BLaER1 (cell line): ENCODE results near the gene ATG4B.
A peak's percentile ranks its signal among the peaks of the same experiment; 100 is the strongest.

Source experiments
- H3K27ac ChIP-seq: shearing (Covaris generic); formaldehyde crosslinking; 2 replicates; pipeline ENCODE4 v1.8.1; 2022
- H3K27me3 ChIP-seq: shearing (Covaris generic); formaldehyde crosslinking; 2 replicates; pipeline ENCODE4 v1.8.1; 2022
- H3K36me3 ChIP-seq: shearing (Covaris generic); formaldehyde crosslinking; 2 replicates; pipeline ENCODE4 v1.8.1; 2022
- H3K4me1 ChIP-seq: shearing (Covaris generic); formaldehyde crosslinking; 2 replicates; pipeline ENCODE4 v1.8.1; 2022
- H3K4me2 ChIP-seq: shearing (Covaris generic); formaldehyde crosslinking; 2 replicates; pipeline ENCODE4 v1.8.1; 2022
- H3K4me3 ChIP-seq: shearing (Covaris generic); formaldehyde crosslinking; 2 replicates; pipeline ENCODE4 v1.8.1; 2022
- H3K9ac ChIP-seq: shearing (Covaris generic); formaldehyde crosslinking; 2 replicates; pipeline ENCODE4 v1.8.1; 2022
- H3K9me3 ChIP-seq: shearing (Covaris generic); formaldehyde crosslinking; 2 replicates; pipeline ENCODE4 v1.8.1; 2022
- H4K20me1 ChIP-seq: shearing (Covaris generic); formaldehyde crosslinking; 2 replicates; pipeline ENCODE4 v1.8.1; 2022
- Cebpa-rat ChIP-seq: shearing (Covaris generic); IDR thresholded peaks from 2 replicates; pipeline ENCODE4 v1.8.1; 2022

ATG4B gene

DNA sequence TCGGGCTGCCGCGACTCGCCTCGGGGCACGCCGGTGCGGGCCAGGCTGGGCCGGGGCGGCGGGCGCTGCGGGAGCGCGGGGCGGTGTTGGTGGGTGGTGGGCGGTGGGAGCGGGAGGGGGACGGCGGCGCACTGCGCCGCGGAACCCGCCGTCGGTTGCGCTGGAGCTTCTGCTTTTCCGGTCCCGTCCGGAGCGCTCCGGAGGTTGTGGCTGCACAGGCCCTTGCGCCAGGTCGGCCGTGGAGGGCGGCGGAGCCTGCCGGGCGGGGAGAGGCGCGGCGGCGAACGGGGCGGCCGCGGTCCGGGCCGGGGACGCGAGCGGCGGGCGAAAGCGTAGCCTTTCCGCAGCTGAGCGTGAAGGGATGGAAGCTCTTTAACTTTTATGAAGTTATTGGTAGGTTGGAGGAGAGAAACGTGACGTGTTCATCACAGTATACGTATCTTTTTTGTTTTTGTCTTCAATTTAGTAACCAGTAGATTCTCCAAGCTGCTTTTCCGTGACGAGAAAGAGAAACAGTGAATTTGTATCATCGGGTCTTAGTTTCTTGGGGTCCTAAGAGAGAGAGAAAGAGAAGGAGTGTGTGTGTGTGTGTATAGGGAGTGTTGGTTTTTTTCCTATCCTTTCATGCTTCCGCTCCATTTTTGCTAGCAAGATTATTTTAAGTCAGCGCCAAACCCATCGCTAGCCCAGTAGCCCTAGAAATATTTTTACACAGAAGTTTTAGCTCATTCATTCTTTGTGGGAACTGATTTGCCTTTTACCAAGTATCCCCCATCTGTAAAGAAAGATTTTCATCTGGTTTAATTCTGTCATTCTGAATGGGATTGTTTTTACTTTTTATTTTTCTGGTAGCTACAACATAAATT lies 535 bp downstream of the ATG4B start:
- Histone ChIP-seq H3K9ac (peak overlapping the region; percentile 98), H3K4me2 (peak overlapping the region; percentile 78), H3K4me3 (peak overlapping the region; percentile 87), H3K36me3 (peaks cover 46% of the 10 kb centered on the region), H4K20me1 (peaks cover 85% of the 10 kb centered on the region), H3K27ac (peak overlapping the region; percentile 99), H3K27me3 (no peaks in the 10 kb centered on the region), H3K4me1 (peaks cover 46% of the 10 kb centered on the region), H3K9me3 (peaks cover 15% of the 10 kb centered on the region)
- TF ChIP-seq Cebpa-rat, result no peak

DNA sequence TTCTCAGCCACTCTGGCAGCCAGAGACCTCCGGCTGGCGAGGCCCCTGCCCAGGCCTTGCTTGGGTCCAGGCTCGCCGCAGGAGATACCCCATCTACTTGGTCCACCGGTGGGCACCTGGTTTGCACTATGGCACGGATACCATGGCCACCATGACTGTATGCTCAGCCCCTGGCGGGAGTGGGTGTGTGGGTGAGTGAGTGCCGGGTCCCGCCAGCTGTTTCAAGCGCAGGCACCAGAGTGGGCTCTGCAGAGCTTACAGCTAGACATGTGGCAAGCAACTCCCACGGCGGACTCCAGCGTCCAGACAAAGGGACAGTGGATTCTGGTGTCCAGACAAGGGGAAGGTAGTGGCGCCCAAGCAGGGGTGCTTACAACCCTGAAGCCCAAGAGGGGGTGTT lies 1.4 kb downstream of the ATG4B start:
- peak overlapping the region; percentile 87 for H3K4me3 ChIP-seq
- TF ChIP-seq Cebpa-rat, result no peak
- peaks cover 44% of the 10 kb centered on the region for H3K36me3 ChIP-seq
- peaks cover 86% of the 10 kb centered on the region for H4K20me1 ChIP-seq
- peak overlapping the region; percentile 78 for H3K4me2 ChIP-seq
- H3K4me1 ChIP-seq, result peaks cover 46% of the 10 kb centered on the region
- peaks cover 15% of the 10 kb centered on the region for H3K9me3 ChIP-seq
- no peak overlapping the region; the same call in 1 of the 2 replicates for H3K27ac ChIP-seq
- peak overlapping the region; percentile 98 for H3K9ac ChIP-seq
- H3K27me3 ChIP-seq, result no peaks in the 10 kb centered on the region

DNA sequence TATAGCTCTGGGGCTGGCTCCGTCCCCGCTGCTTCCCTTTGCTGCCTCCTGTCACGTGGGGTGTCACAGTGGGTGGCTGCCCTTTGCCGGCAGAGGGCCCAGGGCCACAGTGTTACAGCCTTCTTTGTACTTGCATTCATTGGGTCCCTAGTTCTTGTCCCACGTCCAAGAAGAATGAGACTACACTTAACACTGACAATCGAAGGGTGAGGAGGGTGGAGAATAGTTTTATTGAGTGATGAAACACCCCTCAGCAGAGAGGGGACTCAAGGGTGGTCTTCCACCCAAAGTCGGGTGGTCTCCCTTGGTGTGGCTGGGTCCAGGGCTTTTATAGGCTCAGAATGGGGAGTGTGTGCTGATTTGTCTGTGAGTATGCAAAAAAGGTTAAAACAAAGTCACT lies 1.9 kb downstream of the ATG4B start:
- peak overlapping the region; percentile 87 for H3K4me3 ChIP-seq
- peaks cover 86% of the 10 kb centered on the region for H4K20me1 ChIP-seq
- no peaks in the 10 kb centered on the region for H3K27me3 ChIP-seq
- no peak overlapping the region for H3K9ac ChIP-seq
- peaks cover 44% of the 10 kb centered on the region for H3K4me1 ChIP-seq
- no peak overlapping the region for H3K27ac ChIP-seq
- H3K9me3 ChIP-seq, result peaks cover 15% of the 10 kb centered on the region
- TF ChIP-seq Cebpa-rat, result no peak
- peaks cover 44% of the 10 kb centered on the region for H3K36me3 ChIP-seq
- H3K4me2 ChIP-seq, result peak overlapping the region; percentile 78

DNA sequence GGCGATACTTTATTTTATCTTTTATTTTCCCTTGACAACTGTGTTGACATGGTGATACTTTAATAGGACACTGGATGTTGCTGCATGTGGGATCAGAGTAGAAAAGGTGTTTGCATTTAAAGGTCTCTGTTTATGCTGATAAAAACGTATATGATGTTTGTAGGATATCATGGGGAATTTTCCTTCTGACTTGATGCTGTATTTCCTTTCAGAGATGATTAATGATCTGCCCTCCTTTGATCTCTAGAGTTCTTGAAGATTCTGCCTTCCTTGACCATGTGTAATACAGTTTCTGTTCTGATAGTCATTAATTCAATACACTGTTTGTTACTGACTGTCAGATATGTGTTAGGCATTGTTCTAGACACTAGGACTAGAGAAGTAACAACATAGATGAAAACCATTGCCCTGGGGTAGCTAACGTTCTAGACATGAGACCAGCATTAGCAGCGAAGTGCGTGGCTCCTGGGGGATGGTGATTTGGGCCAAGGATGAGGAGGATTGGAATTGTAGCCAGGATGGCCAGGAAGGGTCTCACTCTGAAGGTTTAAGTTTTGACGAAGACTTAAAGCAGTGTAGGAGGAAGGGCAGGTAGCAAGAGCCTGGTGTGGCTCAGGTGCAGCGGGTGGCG lies 2.8 kb downstream of the ATG4B start:
- Histone ChIP-seq H3K27ac (no peak overlapping the region), H3K27me3 (no peaks in the 10 kb centered on the region), H3K9ac (no peak overlapping the region), H3K4me1 (peaks cover 35% of the 10 kb centered on the region), H3K4me3 (no peak overlapping the region), H4K20me1 (peaks cover 86% of the 10 kb centered on the region), H3K4me2 (no peak overlapping the region), H3K36me3 (peaks cover 49% of the 10 kb centered on the region), H3K9me3 (peaks cover 15% of the 10 kb centered on the region)
- TF ChIP-seq Cebpa-rat, result no peak

DNA sequence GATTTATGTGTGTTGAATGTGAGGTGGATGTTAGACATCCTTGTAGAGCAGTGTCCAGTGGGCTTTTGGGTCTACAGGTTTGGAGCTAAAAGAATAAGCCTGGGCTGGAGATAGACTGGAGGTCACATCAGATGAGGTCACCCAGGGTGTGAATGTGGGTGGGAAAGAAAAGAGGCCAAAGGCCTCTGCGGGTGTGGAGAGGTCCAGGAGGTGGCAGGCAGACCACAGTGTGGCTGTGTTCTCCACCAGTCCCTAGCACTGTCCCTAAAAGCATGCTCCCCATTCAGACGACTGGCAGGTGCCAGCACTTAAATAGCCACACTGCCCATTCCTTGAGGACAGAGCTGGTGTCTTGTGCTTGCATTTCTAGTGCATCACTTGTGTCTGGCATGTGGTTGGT lies 4.1 kb downstream of the ATG4B start:
- H3K4me1 ChIP-seq, result peaks cover 28% of the 10 kb centered on the region
- peaks cover 63% of the 10 kb centered on the region for H3K36me3 ChIP-seq
- H4K20me1 ChIP-seq, result peaks cover 89% of the 10 kb centered on the region
- no peak for TF ChIP-seq Cebpa-rat
- H3K4me2 ChIP-seq, result no peak overlapping the region
- H3K9me3 ChIP-seq, result peaks cover 15% of the 10 kb centered on the region
- H3K27me3 ChIP-seq, result no peaks in the 10 kb centered on the region
- H3K9ac ChIP-seq, result no peak overlapping the region; the same call in 1 of the 2 replicates
- no peak overlapping the region for H3K27ac ChIP-seq
- H3K4me3 ChIP-seq, result no peak overlapping the region

DNA sequence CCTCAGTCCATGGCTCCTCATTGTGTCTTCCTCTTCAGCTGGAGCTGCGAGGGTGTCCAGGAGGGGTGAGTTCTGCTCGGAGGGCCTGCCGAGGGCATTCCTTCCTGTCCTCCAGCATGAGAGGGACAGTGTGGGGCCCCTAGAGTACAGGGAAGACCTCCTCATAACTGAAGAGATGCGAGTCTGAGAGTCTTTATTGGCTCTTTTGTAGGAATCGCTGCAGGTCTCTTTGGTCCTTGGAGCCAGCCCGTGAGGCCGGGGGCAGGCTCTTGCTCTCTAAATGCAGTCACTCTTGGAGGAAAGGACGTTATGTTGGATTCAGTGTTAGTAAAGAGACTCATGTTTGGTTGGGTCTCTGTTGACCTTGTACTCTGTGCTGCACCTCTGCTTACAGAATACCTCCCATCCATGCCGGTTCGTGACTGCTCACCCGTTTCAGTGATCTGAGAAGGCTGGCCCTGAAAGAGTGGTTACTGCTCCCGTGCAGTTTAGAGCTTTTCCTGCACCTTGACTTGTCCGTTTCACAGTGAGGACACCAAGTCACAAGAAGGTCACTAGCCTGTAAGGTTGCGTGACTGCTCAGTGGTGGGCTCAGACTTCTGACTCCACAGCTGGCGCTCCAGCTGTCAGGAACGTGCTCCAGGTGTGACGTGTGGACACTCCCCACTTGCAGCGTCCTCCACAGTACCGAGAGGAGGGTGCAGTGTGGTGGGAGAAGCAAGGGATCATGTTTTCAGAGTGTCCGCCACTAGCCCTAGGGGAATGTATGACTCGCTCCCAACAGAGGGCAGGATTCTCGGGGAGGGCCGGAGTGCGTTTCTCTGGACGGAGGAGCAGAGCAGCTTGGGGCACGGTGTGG lies 7.8 kb downstream of the ATG4B start:
- no peak for TF ChIP-seq Cebpa-rat
- no peaks in the 10 kb centered on the region for H3K9me3 ChIP-seq
- H4K20me1 ChIP-seq, result peaks cover 100% of the 10 kb centered on the region
- H3K9ac ChIP-seq, result no peak overlapping the region
- H3K27me3 ChIP-seq, result no peaks in the 10 kb centered on the region
- H3K4me3 ChIP-seq, result no peak overlapping the region
- no peak overlapping the region for H3K27ac ChIP-seq
- peaks cover 43% of the 10 kb centered on the region for H3K4me1 ChIP-seq
- H3K36me3 ChIP-seq, result peaks cover 55% of the 10 kb centered on the region
- no peak overlapping the region for H3K4me2 ChIP-seq

DNA sequence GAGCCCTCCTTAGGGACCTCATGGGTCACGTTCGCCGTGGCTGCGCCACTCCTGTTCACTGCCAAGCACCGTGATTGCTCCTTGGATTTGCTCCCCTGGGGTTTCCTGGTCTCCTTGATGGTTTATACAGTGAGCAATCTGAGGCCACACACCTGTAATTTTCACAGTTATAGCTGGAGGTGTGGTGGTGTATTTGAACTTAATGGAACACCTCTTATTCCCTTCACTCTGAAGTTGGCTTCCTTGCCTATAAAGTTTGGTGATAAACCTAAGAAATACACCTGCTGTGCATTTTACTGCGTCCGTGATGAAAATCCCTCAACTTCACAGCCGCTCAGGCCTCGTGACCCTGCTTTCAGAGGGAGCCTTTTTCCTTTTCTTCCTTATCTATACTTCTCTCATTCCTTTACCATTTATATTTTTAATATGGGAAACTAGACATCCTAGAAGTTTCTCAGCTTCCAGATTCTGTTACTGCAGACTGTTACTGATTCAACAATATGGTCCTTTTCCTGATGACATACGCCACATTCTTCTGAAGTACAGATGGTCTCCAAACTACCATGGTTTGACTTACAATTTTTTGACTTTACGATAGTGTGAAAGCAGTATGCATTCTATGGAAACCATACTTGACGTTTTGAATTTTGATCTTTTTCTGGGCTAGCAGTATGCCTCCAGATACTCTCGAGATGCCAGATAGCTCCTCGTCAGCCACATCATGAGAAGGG lies 8.6 kb downstream of the ATG4B start:
- no peak overlapping the region for H3K4me2 ChIP-seq
- H4K20me1 ChIP-seq, result peaks cover 100% of the 10 kb centered on the region
- peaks cover 36% of the 10 kb centered on the region for H3K4me1 ChIP-seq
- TF ChIP-seq Cebpa-rat, result no peak
- H3K36me3 ChIP-seq, result peaks cover 55% of the 10 kb centered on the region
- no peak overlapping the region for H3K4me3 ChIP-seq
- no peak overlapping the region for H3K27ac ChIP-seq
- no peaks in the 10 kb centered on the region for H3K9me3 ChIP-seq
- H3K27me3 ChIP-seq, result no peaks in the 10 kb centered on the region
- no peak overlapping the region for H3K9ac ChIP-seq

DNA sequence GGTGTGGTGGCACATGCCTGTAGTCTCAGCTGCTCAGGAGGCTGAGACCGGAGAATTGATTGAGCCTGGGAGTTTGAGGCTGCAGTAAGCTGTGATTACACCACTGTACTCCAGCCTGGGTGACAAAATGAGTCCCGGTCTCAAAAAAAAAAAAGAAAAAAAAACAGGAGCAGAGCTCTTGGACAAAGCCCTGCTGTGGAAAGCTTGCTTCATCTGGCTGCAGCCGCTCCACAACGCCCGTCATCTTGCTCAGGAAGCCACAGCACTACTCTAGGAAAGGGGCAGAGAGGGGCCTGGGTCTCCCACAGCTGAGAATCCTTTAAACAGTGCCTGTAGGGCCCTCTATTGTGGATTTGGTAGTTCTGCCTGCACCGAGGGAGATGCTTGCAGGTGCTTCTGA lies 11.0 kb downstream of the ATG4B start:
- peaks cover 70% of the 10 kb centered on the region for H3K36me3 ChIP-seq
- H3K9me3 ChIP-seq, result no peaks in the 10 kb centered on the region
- H4K20me1 ChIP-seq, result peaks cover 100% of the 10 kb centered on the region

DNA sequence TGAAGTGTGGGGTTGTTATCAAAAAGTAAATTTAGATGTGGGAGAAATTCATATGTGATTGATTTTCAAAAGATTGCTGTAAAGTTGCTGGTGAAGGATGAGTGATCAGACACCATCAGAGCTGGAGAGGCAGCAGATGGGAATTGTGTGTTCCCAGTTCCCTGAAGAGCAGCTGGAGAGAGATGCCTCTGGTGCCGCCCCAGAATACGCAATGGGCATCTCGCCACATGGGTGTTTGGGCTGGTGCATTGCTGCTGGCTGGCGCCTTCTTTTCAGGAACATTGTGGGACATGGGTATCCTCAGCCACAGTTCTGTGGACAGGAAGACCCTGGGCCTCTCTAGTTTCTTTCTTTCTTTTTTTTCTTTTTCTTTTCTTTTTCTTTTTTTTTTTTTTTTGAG lies 11.9 kb downstream of the ATG4B start:
- peaks cover 26% of the 10 kb centered on the region for H3K4me1 ChIP-seq
- no peak for TF ChIP-seq Cebpa-rat
- no peak overlapping the region for H3K9ac ChIP-seq
- no peak overlapping the region for H3K4me3 ChIP-seq
- H3K27ac ChIP-seq, result no peak overlapping the region
- H3K36me3 ChIP-seq, result peaks cover 72% of the 10 kb centered on the region
- H4K20me1 ChIP-seq, result peaks cover 99% of the 10 kb centered on the region
- no peaks in the 10 kb centered on the region for H3K27me3 ChIP-seq
- peak overlapping the region; percentile 21 for H3K4me2 ChIP-seq
- H3K9me3 ChIP-seq, result no peaks in the 10 kb centered on the region

More for the DNA sequence above, 11.0 kb downstream of the ATG4B start:
- peak overlapping the region; percentile 21 for H3K4me2 ChIP-seq
- H3K27ac ChIP-seq, result no peak overlapping the region
- peak overlapping the region; percentile 7; the same call in 1 of the 2 replicates for H3K9ac ChIP-seq
- peaks cover 26% of the 10 kb centered on the region for H3K4me1 ChIP-seq
- H3K27me3 ChIP-seq, result no peaks in the 10 kb centered on the region
- H3K4me3 ChIP-seq, result no peak overlapping the region
- TF ChIP-seq Cebpa-rat, result no peak
